Measurements from ENCODE around the gene EEF1AKMT1.

- TF ChIP-seq FOXA1 (IDR thresholded peaks at IDR 0.05) = no peak
- TF ChIP-seq HDGF (IDR thresholded peaks at IDR 0.05; ENCODE audit: borderline replicate concordance) = no peak
- no peak for TF ChIP-seq SP1 (IDR thresholded peaks at IDR 0.05)
- TF ChIP-seq FOXM1 (IDR thresholded peaks at IDR 0.05; ENCODE audit: borderline replicate concordance) = no peak
- TF ChIP-seq PKNOX1 (IDR thresholded peaks at IDR 0.05) = no peak
- no peak for TF ChIP-seq NFRKB (IDR thresholded peaks at IDR 0.05)
- TF ChIP-seq ELF4 (IDR thresholded peaks at IDR 0.05) = no peak
- TF ChIP-seq BHLHE40 (IDR thresholded peaks at IDR 0.05; ENCODE audit: borderline replicate concordance) = no peak
- TF ChIP-seq ARNT (IDR thresholded peaks at IDR 0.05) = no peak
Measured at GRCh38 chr13:20718958-20719566, 54.7 kb downstream of the EEF1AKMT1 start.
